ENCODE results near the gene SUPT20H.

DNA sequence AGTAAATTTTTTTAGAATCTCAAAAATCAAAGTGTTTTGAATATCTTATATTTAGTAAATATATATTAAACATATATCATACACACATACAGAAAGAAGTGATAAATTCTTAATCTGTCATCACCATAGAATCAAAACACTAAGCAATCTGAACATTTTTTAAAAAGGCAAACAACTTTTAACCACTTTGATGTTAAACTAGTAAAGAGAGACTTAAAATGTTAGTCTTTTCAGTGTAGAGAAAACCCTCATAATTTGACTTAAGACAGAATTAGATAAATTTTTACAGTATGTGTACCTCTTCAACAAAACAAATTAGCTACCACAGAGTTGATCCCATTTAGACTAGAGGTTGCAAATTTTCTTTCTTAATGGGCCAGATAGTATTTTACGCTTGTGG lies 13.4 kb downstream of the SUPT20H start:
- TF ChIP-seq CTCF (IDR thresholded peaks at IDR 0.05; ENCODE audit: insufficient read depth, low read length, poor library complexity, severe bottlenecking) (no peak), EZH2phosphoT487 (conservative IDR thresholded peaks at IDR 0.05; ENCODE audit: low read length) (no peak)
